Measurements from ENCODE around the gene EML4. TPM values are rescaled to one million over a fixed set of nuclear protein-coding genes. Genes with fewer than 3 reads are reported as not detected.
A peak's percentile ranks its signal among the peaks of the same experiment; 100 is the strongest.

Gene EML4
- polyA plus RNA-seq, 1 donor (not counting 4 experiments of a cell fraction or from before 2014, with no cell fraction given): 36.4 TPM

GRCh38 chr2:42331569-42332284 is 162.6 kb downstream of the EML4 start:
- H3K9me3 ChIP-seq (ENCODE audit: control insufficient read depth, low read depth, low read length): no peaks in the 10 kb centered on the region
- H3K36me3 ChIP-seq (ENCODE audit: control insufficient read depth in 2 of 2, extremely low read depth in 1 of 2, insufficient read depth in 2 of 2, low read length in 2 of 2): peaks cover 8 to 15% of the 10 kb centered on the region in 2 experiments
- no peaks in the 10 kb centered on the region for H4K20me1 ChIP-seq (ENCODE audit: control insufficient read depth, extremely low read depth, insufficient read depth, low read length)
- no peak overlapping the region for H3K4me3 ChIP-seq (ENCODE audit: control insufficient read depth in 2 of 3, extremely low read depth in 1 of 3, insufficient read depth in 2 of 3, low read depth in 1 of 3, low read length in 3 of 3)
- H3K9me1 ChIP-seq (ENCODE audit: control insufficient read depth, extremely low read depth, insufficient read depth, low read length): no peaks in the 10 kb centered on the region
- DNase-seq (ENCODE audit: low read depth, low spot score) (no peak), FAIRE-seq (no peak)
- TF ChIP-seq EZH2 (IDR thresholded peaks at IDR 0.05; ENCODE audit: low read length): no peak
- no peak for TF ChIP-seq CTCF (optimal IDR thresholded peaks at IDR 0.05 in 1 of 3, IDR thresholded peaks at IDR 0.05 in 1 of 3, conservative IDR thresholded peaks at IDR 0.05 in 1 of 3; ENCODE audit: extremely low read depth in 1 of 3, insufficient read depth in 2 of 3, low read length in 3 of 3)
- no peak overlapping the region for H3K4me2 ChIP-seq (ENCODE audit: control insufficient read depth, extremely low read depth, insufficient read depth, low read depth, low read length)
- H3K27ac ChIP-seq (ENCODE audit: control insufficient read depth, insufficient read depth, low read length): peak overlapping the region; percentile 29
- dilution Hi-C loops (cut with MboI; ENCODE audit: extremely low pct_ligation_motif_present, low sequenced_read_pairs): no loop called here
- H2AFZ ChIP-seq (ENCODE audit: control insufficient read depth, low read length): no peak overlapping the region
- peaks cover 9% of the 10 kb centered on the region for H3K4me1 ChIP-seq (ENCODE audit: control insufficient read depth, extremely low read depth, insufficient read depth, low read length)
- peak overlapping the region; percentile 1 for H3K9ac ChIP-seq (ENCODE audit: control insufficient read depth, extremely low read depth, insufficient read depth, low read length)
- H3K27me3 ChIP-seq (ENCODE audit: control insufficient read depth, extremely low read depth, insufficient read depth, low read length): no peaks in the 10 kb centered on the region
- H3K79me2 ChIP-seq (ENCODE audit: control insufficient read depth, insufficient read depth, low read length): no peaks in the 10 kb centered on the region

GRCh38 chr2:42332575-42332974 is 163.4 kb downstream of the EML4 start:
- no peaks in the 10 kb centered on the region for H3K79me2 ChIP-seq (ENCODE audit: control insufficient read depth, insufficient read depth, low read length)
- peaks cover 9% of the 10 kb centered on the region for H3K4me1 ChIP-seq (ENCODE audit: control insufficient read depth, extremely low read depth, insufficient read depth, low read length)
- no peaks in the 10 kb centered on the region for H3K27me3 ChIP-seq (ENCODE audit: control insufficient read depth, extremely low read depth, insufficient read depth, low read length)
- no peak overlapping the region for H3K9ac ChIP-seq (ENCODE audit: control insufficient read depth, extremely low read depth, insufficient read depth, low read length)
- no peak overlapping the region for H3K27ac ChIP-seq (ENCODE audit: control insufficient read depth, insufficient read depth, low read length)
- H3K4me2 ChIP-seq (ENCODE audit: control insufficient read depth, extremely low read depth, insufficient read depth, low read depth, low read length): no peak overlapping the region
- no peaks in the 10 kb centered on the region for H4K20me1 ChIP-seq (ENCODE audit: control insufficient read depth, extremely low read depth, insufficient read depth, low read length)
- H3K4me3 ChIP-seq (ENCODE audit: control insufficient read depth in 2 of 3, extremely low read depth in 1 of 3, insufficient read depth in 2 of 3, low read depth in 1 of 3, low read length in 3 of 3): no peak overlapping the region
- H2AFZ ChIP-seq (ENCODE audit: control insufficient read depth, low read length): no peak overlapping the region
- TF ChIP-seq EZH2 (IDR thresholded peaks at IDR 0.05; ENCODE audit: low read length): no peak
- no peak for TF ChIP-seq CTCF (optimal IDR thresholded peaks at IDR 0.05 in 1 of 3, IDR thresholded peaks at IDR 0.05 in 1 of 3, conservative IDR thresholded peaks at IDR 0.05 in 1 of 3; ENCODE audit: extremely low read depth in 1 of 3, insufficient read depth in 2 of 3, low read length in 3 of 3)
- FAIRE-seq: no peak
- H3K9me1 ChIP-seq (ENCODE audit: control insufficient read depth, extremely low read depth, insufficient read depth, low read length): no peaks in the 10 kb centered on the region
- no peak for DNase-seq (ENCODE audit: low read depth, low spot score)
- no peaks in the 10 kb centered on the region for H3K9me3 ChIP-seq (ENCODE audit: control insufficient read depth, low read depth, low read length)
- H3K36me3 ChIP-seq (ENCODE audit: control insufficient read depth in 2 of 2, extremely low read depth in 1 of 2, insufficient read depth in 2 of 2, low read length in 2 of 2): peaks cover 8 to 15% of the 10 kb centered on the region in 2 experiments
- dilution Hi-C loops (cut with MboI; ENCODE audit: extremely low pct_ligation_motif_present, low sequenced_read_pairs): no loop called here

All from keratinocyte (primary cell).